ENCODE measurements around the gene ZNF732. TPM values are rescaled to one million over a fixed set of nuclear protein-coding genes. Genes with fewer than 3 reads are reported as not detected.
"Not testable (repeated sequence)": the region's sequence is repeated elsewhere in the genome, so short reads cannot be mapped to it uniquely, and the experiment has no call there.

The ZNF732 gene
- total RNA-seq, 1 donor from 2014 or later = 0.30 TPM

DNA sequence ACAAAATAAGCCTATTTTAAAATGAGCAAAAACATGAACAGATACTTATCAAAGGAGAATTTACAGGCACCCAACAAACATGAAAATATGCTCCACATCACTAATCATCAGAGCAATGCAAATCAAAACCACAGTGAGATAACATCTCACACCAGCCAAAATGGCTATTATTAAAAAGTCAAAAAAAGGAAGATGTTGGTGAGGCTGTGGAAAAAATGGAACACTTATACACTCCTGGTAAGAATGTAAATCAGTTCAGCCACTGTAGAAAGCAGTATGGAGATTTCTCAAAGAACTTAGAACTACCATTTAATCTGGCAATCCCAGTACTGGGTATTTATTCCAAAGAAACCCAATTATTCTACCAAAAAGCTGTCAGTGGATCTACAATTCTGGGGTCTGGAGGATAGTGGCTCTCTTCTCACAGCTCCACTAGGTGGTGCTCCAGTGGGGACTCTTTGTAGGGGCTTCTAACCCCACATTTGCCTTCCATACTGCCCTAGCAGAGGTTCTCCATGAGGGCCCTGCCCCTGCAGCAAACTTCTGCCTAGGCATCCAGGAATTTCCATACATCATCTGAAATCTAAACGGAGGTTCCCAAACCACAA, 9.1 kb upstream of the ZNF732 start:
- H3K9me3 Mint-ChIP-seq (ENCODE audit: unreplicated experiment) = peaks cover 26% of the 10 kb centered on the region
- H3K27ac Mint-ChIP-seq (ENCODE audit: unreplicated experiment) = no peak overlapping the region
- no peak overlapping the region for H3K4me3 Mint-ChIP-seq (ENCODE audit: unreplicated experiment)

DNA sequence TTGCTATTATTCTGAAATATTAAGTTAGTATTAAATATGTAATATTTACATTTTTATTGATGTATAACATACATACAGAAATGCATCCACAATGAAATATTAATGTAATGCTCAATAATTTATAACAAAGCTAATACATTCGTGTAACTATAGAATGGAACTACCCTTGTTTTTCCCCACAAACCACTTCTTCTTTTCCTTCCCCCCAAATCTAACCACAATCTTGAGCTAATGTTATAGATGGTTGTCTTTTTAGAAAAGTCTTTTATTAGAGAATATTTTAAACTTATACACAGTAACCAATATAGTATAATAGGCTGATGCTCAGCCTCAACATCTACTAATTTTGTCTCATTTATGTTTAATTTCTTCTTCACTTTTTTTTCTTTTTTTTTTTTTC, 4.5 kb upstream of the ZNF732 start:
- H3K9me3 Mint-ChIP-seq (ENCODE audit: unreplicated experiment) = peaks cover 12% of the 10 kb centered on the region

More for the DNA sequence above, 9.1 kb upstream of the ZNF732 start:
- Mint-ChIP-seq H3K27me3 (ENCODE audit: unreplicated experiment) (no peaks in the 10 kb centered on the region), H3K36me3 (ENCODE audit: unreplicated experiment) (no peaks in the 10 kb centered on the region), H3K4me1 (ENCODE audit: unreplicated experiment) (no peaks in the 10 kb centered on the region)
- TF ChIP-seq CTCF (IDR thresholded peaks at IDR 0.05) = no peak
- DNase-seq (ENCODE audit: extremely low spot score, unreplicated experiment) = no peak

DNA sequence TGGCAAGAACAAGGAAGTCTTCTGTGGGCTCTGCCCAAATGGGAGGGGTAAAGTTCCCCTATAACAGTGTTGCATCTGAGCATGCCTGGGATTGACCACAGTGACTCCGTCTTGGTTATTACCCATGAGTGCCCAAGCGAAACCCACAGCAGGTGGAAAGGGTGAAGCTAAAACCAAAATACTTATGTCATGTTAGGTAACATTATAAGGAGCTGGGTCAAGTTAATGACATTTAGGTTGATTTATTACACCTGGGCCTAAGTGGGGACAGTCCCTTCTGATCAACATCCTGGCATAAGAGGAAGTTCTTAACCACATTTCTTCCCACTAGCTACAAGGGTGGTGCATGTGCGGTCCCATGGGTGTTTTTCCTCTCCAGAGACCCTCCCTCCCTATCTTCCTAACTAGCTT, 1.3 kb upstream of the ZNF732 start:
- no peaks in the 10 kb centered on the region for H3K27me3 Mint-ChIP-seq (ENCODE audit: unreplicated experiment)
- peaks cover 6% of the 10 kb centered on the region for H3K4me1 Mint-ChIP-seq (ENCODE audit: unreplicated experiment)
- no peak for TF ChIP-seq CTCF (IDR thresholded peaks at IDR 0.05)
- peaks cover 15% of the 10 kb centered on the region for H3K9me3 Mint-ChIP-seq (ENCODE audit: unreplicated experiment)
- H3K4me3 Mint-ChIP-seq (ENCODE audit: unreplicated experiment) = no peak overlapping the region
- peaks cover 2% of the 10 kb centered on the region for H3K36me3 Mint-ChIP-seq (ENCODE audit: unreplicated experiment)
- no peak for DNase-seq (ENCODE audit: extremely low spot score, unreplicated experiment)
- no peak overlapping the region for H3K27ac Mint-ChIP-seq (ENCODE audit: unreplicated experiment)

More for the DNA sequence above, 4.5 kb upstream of the ZNF732 start:
- H3K36me3 Mint-ChIP-seq (ENCODE audit: unreplicated experiment) = no peaks in the 10 kb centered on the region
- no peak for DNase-seq (ENCODE audit: extremely low spot score, unreplicated experiment)
- TF ChIP-seq CTCF (IDR thresholded peaks at IDR 0.05) = no peak
- no peaks in the 10 kb centered on the region for H3K27me3 Mint-ChIP-seq (ENCODE audit: unreplicated experiment)
- no peak overlapping the region for H3K4me3 Mint-ChIP-seq (ENCODE audit: unreplicated experiment)
- H3K4me1 Mint-ChIP-seq (ENCODE audit: unreplicated experiment) = peaks cover under 1% of the 10 kb centered on the region
- H3K27ac Mint-ChIP-seq (ENCODE audit: unreplicated experiment) = no peak overlapping the region

DNA sequence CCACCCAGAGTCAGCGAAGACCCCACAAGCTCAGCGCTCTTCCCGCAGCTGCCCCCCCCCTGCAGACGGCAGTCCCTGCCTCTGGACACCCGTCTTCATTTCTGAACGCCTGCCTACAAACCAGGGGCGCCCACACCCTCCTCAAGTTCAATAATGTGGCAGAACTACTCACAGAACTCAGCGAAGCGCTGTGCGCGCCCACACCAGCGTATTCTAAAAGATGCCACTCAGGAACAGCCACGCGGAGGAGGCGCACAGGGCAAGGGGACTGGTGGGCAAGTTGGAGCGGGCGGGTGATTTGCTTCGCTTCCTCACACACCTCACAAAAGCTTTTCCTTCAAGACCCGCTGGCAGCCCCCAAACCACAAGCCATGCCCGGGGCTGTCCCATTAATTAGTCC, 758 bp downstream of the ZNF732 start:
- not testable (repeated sequence) for H3K36me3 Mint-ChIP-seq (ENCODE audit: unreplicated experiment); H3K27ac Mint-ChIP-seq (ENCODE audit: unreplicated experiment); DNase-seq (ENCODE audit: extremely low spot score, unreplicated experiment); H3K27me3 Mint-ChIP-seq (ENCODE audit: unreplicated experiment); H3K4me1 Mint-ChIP-seq (ENCODE audit: unreplicated experiment)
- peaks cover 15% of the 10 kb centered on the region for H3K9me3 Mint-ChIP-seq (ENCODE audit: unreplicated experiment)
- peak overlapping the region; percentile 79 for H3K4me3 Mint-ChIP-seq (ENCODE audit: unreplicated experiment)

DNA sequence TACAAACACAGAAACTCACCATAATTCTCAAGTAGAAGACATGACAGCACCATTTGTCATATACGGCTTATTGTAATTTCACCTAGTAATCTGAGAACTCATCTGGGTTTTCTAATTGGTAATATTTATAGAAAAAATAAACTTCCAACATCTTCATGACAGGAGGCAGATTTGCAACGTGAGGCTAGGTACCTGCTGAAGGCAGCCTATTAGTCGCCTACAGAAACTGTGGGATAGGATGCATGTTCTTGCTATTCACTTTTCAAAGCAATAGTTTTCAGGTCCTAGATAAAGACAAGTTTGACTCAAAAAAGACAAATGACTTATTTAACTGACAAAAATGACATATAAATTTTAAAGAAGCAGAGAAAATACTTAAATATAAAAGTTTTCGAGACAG, 2.9 kb downstream of the ZNF732 start:
- Mint-ChIP-seq H3K4me1 (ENCODE audit: unreplicated experiment) (peaks cover 6% of the 10 kb centered on the region), H3K36me3 (ENCODE audit: unreplicated experiment) (peaks cover 3% of the 10 kb centered on the region), H3K9me3 (ENCODE audit: unreplicated experiment) (peaks cover 25% of the 10 kb centered on the region), H3K27ac (ENCODE audit: unreplicated experiment) (no peak overlapping the region), H3K27me3 (ENCODE audit: unreplicated experiment) (no peaks in the 10 kb centered on the region), H3K4me3 (ENCODE audit: unreplicated experiment) (no peak overlapping the region)
- DNase-seq (ENCODE audit: extremely low spot score, unreplicated experiment) = no peak
- TF ChIP-seq CTCF (IDR thresholded peaks at IDR 0.05) = no peak
